Activated naive CD8-positive, alpha-beta T cell treated with anti-CD3 and anti-CD28 coated beads, Interleukin-2, amount 50 U/mL, for 16 hours (primary cell): ENCODE measurements around the gene CC2D1A.

Source experiments
- DNase-seq: peaks from one replicate; pipeline ENCODE4 v3.0.0-alpha.2; 2020; ENCODE audit warnings: low read depth, low spot score

Gene CC2D1A

DNA sequence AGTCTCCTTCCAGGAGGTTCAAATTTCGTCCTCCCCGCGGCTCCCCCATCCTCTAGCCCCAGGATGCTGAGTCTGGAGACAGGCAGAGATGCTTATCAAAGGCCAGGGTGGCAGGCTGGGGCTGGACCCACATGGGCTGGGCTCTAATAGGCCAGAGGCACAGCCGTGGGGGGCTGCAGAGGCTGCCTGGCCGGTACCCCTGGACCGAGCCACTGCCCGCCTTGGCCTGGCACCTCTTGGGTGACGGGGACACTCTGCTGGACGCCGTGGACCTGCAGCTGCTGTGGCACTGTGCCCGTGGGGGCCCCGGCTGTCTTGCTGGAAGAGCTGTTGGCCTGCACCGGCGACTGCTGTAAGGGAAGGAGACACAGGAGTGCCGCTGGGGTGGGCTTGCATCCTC lies 74.3 kb downstream of the CC2D1A start:
- no peak for DNase-seq
